ENCODE measurements around the gene B4GALT5.

The B4GALT5 gene

DNA sequence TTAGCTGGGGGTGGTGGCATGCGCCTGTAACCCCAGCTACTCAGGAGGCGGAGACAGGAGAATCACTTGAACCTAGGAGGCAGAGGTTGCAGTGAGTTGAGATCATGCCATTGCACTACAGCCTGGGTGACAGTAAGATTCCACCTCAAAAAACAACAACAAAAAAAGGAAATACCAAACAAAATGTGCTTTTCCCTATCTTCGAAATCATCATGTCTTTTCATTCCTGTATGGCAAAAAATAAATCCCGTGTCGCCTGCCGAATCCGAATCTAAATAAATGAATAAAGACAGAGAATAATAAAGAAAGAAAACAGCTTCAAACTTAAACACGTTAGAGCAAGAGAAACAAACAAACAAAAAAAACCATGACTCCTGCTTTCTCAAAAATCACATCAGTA lies 11.8 kb downstream of the B4GALT5 start:
- CTCF ChIA-PET = interaction anchor here (1.0 to 1.2 kb wide), 2 partner anchors 91 to 160 kb away, joined by 3 to 6 read pairs; no protein-coding TSS in a partner anchor
- TF ChIP-seq CTCF (conservative IDR thresholded peaks at IDR 0.05; ENCODE audit: low read depth) = no peak
- POLR2A ChIA-PET (ENCODE audit: low non-redundant PET) = no interaction called here
- peak overlapping the region; percentile 45 for H3K27ac ChIP-seq
- DNase-seq (ENCODE audit: low spot score) = no peak

DNA sequence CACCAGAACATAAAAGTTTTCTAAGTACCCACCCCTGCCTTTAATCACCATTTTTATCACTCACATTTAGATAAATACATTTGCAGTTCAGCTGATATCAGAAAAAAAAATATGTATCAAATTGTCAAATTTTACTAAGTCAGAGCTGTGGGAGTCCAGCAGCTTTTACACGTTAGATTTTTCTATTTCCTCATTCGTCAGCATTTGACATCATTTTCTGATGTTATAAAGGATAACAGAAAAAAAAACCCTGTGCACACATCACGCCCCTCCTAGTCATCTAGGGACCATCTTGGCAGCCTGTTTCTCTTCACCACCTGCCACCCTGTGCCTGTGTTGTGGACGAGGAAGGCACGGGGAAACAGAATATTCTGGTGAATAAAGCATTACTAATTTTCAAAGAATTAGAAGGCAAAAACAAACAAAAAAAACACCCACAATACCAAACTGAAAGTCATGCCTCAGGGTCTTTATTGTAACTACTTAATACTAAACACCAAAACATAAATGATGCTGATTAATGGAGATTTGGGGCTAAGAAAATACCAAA lies 12.4 kb downstream of the B4GALT5 start:
- POLR2A ChIA-PET (ENCODE audit: low non-redundant PET) = no interaction called here
- CTCF ChIA-PET = interaction anchor here (0.6 kb wide), 1 partner anchor 50 kb away, joined by 3 read pairs; no protein-coding TSS in a partner anchor
- DNase-seq (ENCODE audit: low spot score) = no peak
- TF ChIP-seq CTCF (conservative IDR thresholded peaks at IDR 0.05; ENCODE audit: low read depth) = no peak
- H3K27ac ChIP-seq = peak overlapping the region; percentile 45

- POLR2A ChIA-PET (ENCODE audit: low non-redundant PET) = no interaction called here
- DNase-seq (ENCODE audit: low spot score) = peak; percentile 81
- peak overlapping the region; percentile 69 for H3K27ac ChIP-seq
- CTCF ChIA-PET = interaction anchor here (0.6 kb wide), 1 partner anchor 50 kb away, joined by 3 read pairs; no protein-coding TSS in a partner anchor
- no peak for TF ChIP-seq CTCF (conservative IDR thresholded peaks at IDR 0.05; ENCODE audit: low read depth)
Observed at GRCh38 chr20:49700411-49701185, 13.1 kb downstream of the B4GALT5 start.

DNA sequence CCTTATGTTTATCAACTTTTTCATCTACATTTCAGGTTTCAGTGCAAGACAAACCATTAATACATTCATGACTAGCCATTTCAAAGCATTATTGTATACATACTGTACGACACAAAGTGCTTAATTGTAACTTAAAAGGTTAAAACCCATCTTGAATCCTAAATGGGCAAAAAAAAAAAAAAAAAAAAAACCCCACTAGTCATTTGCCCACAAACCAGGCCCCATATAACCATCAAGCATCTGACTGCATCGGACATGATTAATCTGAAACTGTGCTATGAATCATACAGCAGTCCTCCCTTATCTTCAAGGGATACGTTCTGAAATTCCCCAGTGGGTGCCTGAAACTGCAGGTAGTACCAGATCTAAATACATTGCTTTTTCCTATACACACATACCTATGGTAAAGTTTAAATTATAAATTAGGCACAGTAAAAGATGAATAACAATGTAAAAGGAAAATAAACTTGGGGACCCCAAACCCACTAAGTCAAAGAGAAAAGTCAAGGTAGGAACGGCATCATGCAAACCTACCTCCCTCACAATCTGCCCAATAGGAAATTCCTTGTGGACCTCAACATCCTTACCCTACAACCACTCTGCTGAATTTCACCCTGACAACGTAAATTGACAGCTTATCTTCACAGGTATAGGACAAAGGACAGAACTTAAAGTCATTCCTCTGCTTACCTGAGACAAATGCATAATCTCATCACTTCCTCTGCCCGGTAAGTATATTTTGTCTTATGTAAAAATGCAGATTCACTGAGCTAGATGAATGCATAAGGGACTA lies 14.3 kb downstream of the B4GALT5 start:
- POLR2A ChIA-PET (ENCODE audit: low non-redundant PET) = interaction anchor here (0.5 kb wide), 1 partner anchor 421 kb away, joined by 3 read pairs; the partner anchor contains the start of gene ZNFX1
- DNase-seq (ENCODE audit: low spot score) = peak; percentile 90
- CTCF ChIA-PET = interaction anchor here (0.7 kb wide), 1 partner anchor 11 kb away, joined by 3 read pairs; no protein-coding TSS in a partner anchor
- H3K27ac ChIP-seq = no peak overlapping the region
- no peak for TF ChIP-seq CTCF (conservative IDR thresholded peaks at IDR 0.05; ENCODE audit: low read depth)

DNA sequence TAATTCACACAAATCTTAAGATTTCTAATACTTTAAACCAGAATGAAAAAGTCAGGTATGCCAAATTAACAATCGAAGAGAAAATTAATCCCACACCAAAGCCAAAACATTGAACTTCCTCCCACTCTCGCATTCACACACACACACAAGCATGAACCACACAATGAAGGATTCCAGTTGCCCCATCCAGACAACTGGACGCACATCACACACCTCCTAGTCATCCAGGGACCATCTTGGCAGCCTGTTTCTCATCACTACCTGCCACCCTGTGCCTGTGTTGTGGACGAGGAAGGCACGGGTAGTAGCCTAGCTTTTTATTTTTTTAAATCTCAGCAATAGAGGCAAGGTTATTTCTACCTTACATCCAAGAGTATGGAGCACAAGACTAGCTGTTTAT lies 15.2 kb downstream of the B4GALT5 start:
- ChIA-PET CTCF (interaction anchor here (0.7 kb wide), 1 partner anchor 12 kb away, joined by 3 read pairs; no protein-coding TSS in a partner anchor), POLR2A (ENCODE audit: low non-redundant PET) (interaction anchor here (0.5 kb wide), 1 partner anchor 420 kb away, joined by 3 read pairs; the partner anchor contains the start of gene ZNFX1)
- TF ChIP-seq CTCF (conservative IDR thresholded peaks at IDR 0.05; ENCODE audit: low read depth) = no peak
- H3K27ac ChIP-seq = no peak overlapping the region
- no peak for DNase-seq (ENCODE audit: low spot score)

DNA sequence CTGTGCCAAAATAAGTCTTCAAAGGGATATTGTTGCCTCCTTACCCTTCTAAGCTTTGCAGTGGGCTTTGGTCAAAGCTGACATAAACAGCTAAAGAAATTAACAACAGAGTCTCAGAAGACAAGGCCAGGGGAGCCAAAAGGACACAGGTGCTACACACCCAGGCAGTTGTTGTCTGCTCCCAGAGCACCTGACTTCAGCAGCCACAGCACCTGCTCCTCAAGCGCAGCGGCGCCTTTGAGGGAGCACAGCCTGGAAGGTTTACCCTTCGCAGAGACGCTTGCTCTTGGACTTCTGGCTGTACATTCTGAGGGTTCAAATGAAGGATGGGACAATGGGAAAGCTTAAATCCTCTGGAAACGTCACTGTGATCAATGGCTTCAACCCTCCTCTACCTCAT lies 16.6 kb downstream of the B4GALT5 start:
- ChIA-PET CTCF (interaction anchor here (0.7 to 1.1 kb wide), 2 partner anchors 89 to 845 kb away, joined by 5 to 6 read pairs; no protein-coding TSS in a partner anchor), POLR2A (ENCODE audit: low non-redundant PET) (interaction anchor here (0.7 kb wide), 2 partner anchors 32 to 90 kb away, joined by 3 to 5 read pairs; no protein-coding TSS in a partner anchor)
- no peak for TF ChIP-seq CTCF (conservative IDR thresholded peaks at IDR 0.05; ENCODE audit: low read depth)
- peak overlapping the region; percentile 49 for H3K27ac ChIP-seq
- no peak for DNase-seq (ENCODE audit: low spot score)

All from RWPE1 (cell line).